HuH-7 (cell line): ENCODE measurements around the gene LZTS2.
A peak's percentile ranks its signal among the peaks of the same experiment; 100 is the strongest.

ENCODE experiments used
- DNase-seq: peaks from one replicate; pipeline ENCODE4 v3.0.0; 2011; ENCODE audit warnings: low spot score

The LZTS2 gene

GRCh38 chr10:100978121-100978900 lies 21.3 kb upstream of the LZTS2 start:
- no peak for DNase-seq

- no peak for DNase-seq
Measured at GRCh38 chr10:100978901-100979195, 20.8 kb upstream of the LZTS2 start.

- no peak for DNase-seq
Measured at GRCh38 chr10:100979791-100980272, 19.8 kb upstream of the LZTS2 start.

- DNase-seq, result no peak
Measured at GRCh38 chr10:100980311-100980710, 19.3 kb upstream of the LZTS2 start.

- DNase-seq, result no peak
Measured at GRCh38 chr10:100980711-100981110, 18.9 kb upstream of the LZTS2 start.

- no peak for DNase-seq
Measured at GRCh38 chr10:100981178-100981772, 18.3 kb upstream of the LZTS2 start.

GRCh38 chr10:100982916-100983830 lies 16.4 kb upstream of the LZTS2 start:
- DNase-seq, result no peak

GRCh38 chr10:100983868-100984671 lies 15.5 kb upstream of the LZTS2 start:
- no peak for DNase-seq

- no peak for DNase-seq
Measured at GRCh38 chr10:100984672-100985177, 14.9 kb upstream of the LZTS2 start.

GRCh38 chr10:100985336-100985735 lies 14.3 kb upstream of the LZTS2 start:
- DNase-seq, result no peak

GRCh38 chr10:100986623-100986951 lies 13.0 kb upstream of the LZTS2 start:
- no peak for DNase-seq

- peak; percentile 88 for DNase-seq
Measured at GRCh38 chr10:100986952-100987684, 12.5 kb upstream of the LZTS2 start, which contains the start of the genes MRPL43 and TWNK. Gene MRPL43 (minus strand): TSS chr10:100987497. CDS start chr10:100987443, 54 bp downstream. Gene TWNK (plus strand): TSS chr10:100987543. CDS start chr10:100988211, 668 bp downstream.

GRCh38 chr10:100987685-100988049 lies 11.9 kb upstream of the LZTS2 start:
- no peak for DNase-seq

- DNase-seq, result no peak
Measured at GRCh38 chr10:100988166-100988565, 11.4 kb upstream of the LZTS2 start.

- no peak for DNase-seq
Measured at GRCh38 chr10:100989088-100989487, 10.5 kb upstream of the LZTS2 start.

GRCh38 chr10:100993986-100994708 lies 5.5 kb upstream of the LZTS2 start:
- DNase-seq, result peak; percentile 62

- no peak for DNase-seq
Measured at GRCh38 chr10:100995181-100995580, 4.4 kb upstream of the LZTS2 start.

GRCh38 chr10:100996678-100997359 lies 2.8 kb upstream of the LZTS2 start:
- peak; percentile 77 for DNase-seq

GRCh38 chr10:100997360-100998182 lies 2.0 kb upstream of the LZTS2 start:
- DNase-seq, result peak; percentile 89
